Panc1 (cell line): Measurements from ENCODE around the gene PAX3. TPM values are rescaled to one million over a fixed set of nuclear protein-coding genes. Genes with fewer than 3 reads are reported as not detected.

ENCODE experiments used
- ATAC-seq: fragments of 200-7000 bp; cut with Tn5 transposase; 2 replicates; pipeline ENCODE4 v1.9.1; 2020; ENCODE audit warnings: mild to moderate bottlenecking, moderate library complexity
- BruUV-seq: library from RNA; stranded (reverse); fragments of 400-500 nt; replicated peaks from 2 replicates; lab custom pipeline; 2021; lab: Mats Ljungman, UMichigan
- CTCF ChIA-PET: fragments of 300-600 bp; sonication (Branson Sonifier 250); formaldehyde crosslinking; loops from one replicate; lab custom pipeline; 2022; ENCODE audit warnings: antibody characterized with exemption; lab: Charles Lee
- POLR2A ChIA-PET: fragments of 300-600 bp; sonication (Branson Sonifier 250); formaldehyde crosslinking; loops from one replicate; lab custom pipeline; 2022; ENCODE audit warnings: antibody characterized with exemption; lab: Charles Lee
- DNase-seq: peaks from one replicate; pipeline ENCODE4 v3.0.0-alpha.2; 2010; ENCODE audit warnings: low read depth, low spot score
- H3K27ac ChIP-seq: 2 replicates; pipeline ENCODE4 v1.5.1; 2011; ENCODE audit warnings: mild to moderate bottlenecking, low read length, inconsistent platforms
- H3K27me3 ChIP-seq: fragments of 200-500 bp; sonication (Bioruptor generic); 2 replicates; pipeline ENCODE4 v1.6.0; 2014; ENCODE audit warnings: low read length, inconsistent platforms; ENCODE audit not compliant: control insufficient read depth, insufficient read depth
- H3K36me3 ChIP-seq: fragments of 200-500 bp; sonication (Bioruptor generic); 2 replicates; pipeline ENCODE4 v1.5.1; 2014; ENCODE audit warnings: inconsistent platforms, mild to moderate bottlenecking, low read length, moderate library complexity; ENCODE audit not compliant: control insufficient read depth, insufficient read depth
- H3K4me1 ChIP-seq: 2 replicates; pipeline ENCODE4 v1.5.1; 2011; ENCODE audit warnings: inconsistent platforms, mild to moderate bottlenecking, low read length, moderate library complexity; ENCODE audit not compliant: control insufficient read depth, insufficient read depth
- H3K4me3 ChIP-seq, 2 experiments: 2 replicates each; pipeline ENCODE4 v1.5.1; 2011 to 2012; ENCODE audit warnings: low read depth in 2 of 2, low read length in 2 of 2, mild to moderate bottlenecking in 2 of 2, inconsistent platforms in 1 of 2, moderate library complexity in 1 of 2
- H3K9me3 ChIP-seq: fragments of 200-500 bp; sonication (Bioruptor generic); 2 replicates; pipeline ENCODE4 v1.5.1; 2014; ENCODE audit warnings: low read depth, mild to moderate bottlenecking, inconsistent platforms, low read length, moderate library complexity; ENCODE audit not compliant: control insufficient read depth, insufficient read depth
- CTCF ChIP-seq: fragments of 450-650 bp; IDR thresholded peaks from 2 replicates; pipeline ENCODE4 v1.5.1; 2017; ENCODE audit warnings: mild to moderate bottlenecking
- POLR2AphosphoS5 ChIP-seq: IDR thresholded peaks from 2 replicates; pipeline ENCODE4 v1.6.1; 2012; ENCODE audit warnings: mild to moderate bottlenecking, low read depth, low read length, moderate library complexity
- REST ChIP-seq, 2 experiments: IDR thresholded peaks; 2 replicates each; pipeline ENCODE4 v1.6.1; 2011 to 2012; ENCODE audit warnings: low read depth in 2 of 2, control low read depth in 1 of 2, low read length in 1 of 2, mild to moderate bottlenecking in 1 of 2, moderate library complexity in 1 of 2; ENCODE audit not compliant: insufficient read depth in 1 of 2
- SIN3A ChIP-seq: IDR thresholded peaks from 2 replicates; pipeline ENCODE4 v1.6.1; 2012; ENCODE audit warnings: low read depth, mild to moderate bottlenecking, low read length, moderate library complexity, borderline replicate concordance; ENCODE audit not compliant: insufficient read depth
- in situ Hi-C: cut with HindIII; loops from 2 replicates; pipeline ENCODE4 v1.10.0; 2016; ENCODE audit warnings: low sequenced_read_pairs, low pct_unique_long_range_greater_than_20kb
- intact Hi-C: fragments of 100-400 bp; cut with micrococcal nuclease; formaldehyde crosslinking; loops from one replicate; pipeline ENCODE4 v1.10.0; 2022; ENCODE audit not compliant: unreplicated experiment
- total RNA-seq: library from RNA; stranded (reverse); gene quantifications from one replicate; pipeline ENCODE4 v1.2.1, GENCODE V29; 2021; ENCODE audit not compliant: unreplicated experiment

The PAX3 gene
- total RNA-seq, 1 experiment from 2014 or later, result not detected

- intact Hi-C loops, result loop anchor here (2.0 to 5.0 kb wide), 2 partner anchors 244 to 293 kb away; no protein-coding TSS in a partner anchor
- Histone ChIP-seq H3K4me3 (peak overlapping the region; percentile 46 to 52), H3K4me1 (no peaks in the 10 kb centered on the region), H3K27ac (no peak overlapping the region), H3K27me3 (peaks cover 39% of the 10 kb centered on the region), H3K9me3 (no peaks in the 10 kb centered on the region), H3K36me3 (no peaks in the 10 kb centered on the region)
- ATAC-seq, result peak; percentile 72
- ChIA-PET CTCF (interaction anchor here (0.6 to 1.5 kb wide), 3 partner anchors 149 to 243 kb away, joined by 3 to 10 read pairs (median 5); no protein-coding TSS in a partner anchor), POLR2A (no interaction called here)
- no TSS peak for BruUV-seq
- no peak for TF ChIP-seq POLR2AphosphoS5
- no peak for TF ChIP-seq SIN3A
- TF ChIP-seq CTCF, result peak; percentile 55
- TF ChIP-seq REST (IDR thresholded peaks at IDR 0.05; ENCODE audit: insufficient read depth in 1 of 2, low read depth in 2 of 2, low read length in 1 of 2), result no peak
- in situ Hi-C loops, result no loop called here
- no peak for DNase-seq
Measured at GRCh38 chr2:222318712-222319585, 20.2 kb upstream of the PAX3 start.

GRCh38 chr2:222318026-222318711, 19.4 kb upstream of the PAX3 start:
- in situ Hi-C loops (no loop called here), intact Hi-C loops (loop anchor here (2.0 to 5.0 kb wide), 2 partner anchors 245 to 294 kb away; no protein-coding TSS in a partner anchor)
- Histone ChIP-seq H3K4me1 (no peaks in the 10 kb centered on the region), H3K36me3 (no peaks in the 10 kb centered on the region), H3K27me3 (peaks cover 42% of the 10 kb centered on the region), H3K27ac (no peak overlapping the region), H3K4me3 (peak overlapping the region; percentile 46 to 52), H3K9me3 (no peaks in the 10 kb centered on the region)
- DNase-seq, result peak; percentile 30
- no peak for TF ChIP-seq REST (IDR thresholded peaks at IDR 0.05; ENCODE audit: insufficient read depth in 1 of 2, low read depth in 2 of 2, low read length in 1 of 2)
- TF ChIP-seq CTCF, result peak; percentile 70
- ChIA-PET POLR2A (no interaction called here), CTCF (interaction anchor here (0.5 to 1.5 kb wide), 3 partner anchors 101 to 244 kb away, joined by 3 to 10 read pairs (median 5); no protein-coding TSS in a partner anchor)
- BruUV-seq, result no TSS peak
- peak; percentile 91 for ATAC-seq
